ENCODE results near the gene MYH10.

Gene MYH10

DNA sequence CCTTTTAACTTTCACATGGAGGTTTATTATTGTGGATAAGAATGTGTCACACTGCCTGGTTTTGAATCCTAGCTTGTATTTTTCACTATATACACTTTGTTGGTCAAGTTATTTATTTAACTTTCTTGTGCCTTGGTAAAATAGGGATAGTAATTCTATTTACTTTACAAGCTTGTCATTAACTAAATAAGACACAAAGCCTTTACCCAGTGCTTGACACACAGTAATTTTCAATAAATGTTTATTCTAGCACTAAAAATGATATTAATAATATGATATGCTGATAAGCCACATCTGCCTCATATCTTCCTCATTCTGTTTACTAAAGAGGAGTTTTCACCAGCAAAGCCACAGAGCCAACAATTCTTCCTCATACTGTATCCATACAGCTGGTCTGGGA is 27.8 kb downstream of the MYH10 start:
- no peak for DNase-seq

DNA sequence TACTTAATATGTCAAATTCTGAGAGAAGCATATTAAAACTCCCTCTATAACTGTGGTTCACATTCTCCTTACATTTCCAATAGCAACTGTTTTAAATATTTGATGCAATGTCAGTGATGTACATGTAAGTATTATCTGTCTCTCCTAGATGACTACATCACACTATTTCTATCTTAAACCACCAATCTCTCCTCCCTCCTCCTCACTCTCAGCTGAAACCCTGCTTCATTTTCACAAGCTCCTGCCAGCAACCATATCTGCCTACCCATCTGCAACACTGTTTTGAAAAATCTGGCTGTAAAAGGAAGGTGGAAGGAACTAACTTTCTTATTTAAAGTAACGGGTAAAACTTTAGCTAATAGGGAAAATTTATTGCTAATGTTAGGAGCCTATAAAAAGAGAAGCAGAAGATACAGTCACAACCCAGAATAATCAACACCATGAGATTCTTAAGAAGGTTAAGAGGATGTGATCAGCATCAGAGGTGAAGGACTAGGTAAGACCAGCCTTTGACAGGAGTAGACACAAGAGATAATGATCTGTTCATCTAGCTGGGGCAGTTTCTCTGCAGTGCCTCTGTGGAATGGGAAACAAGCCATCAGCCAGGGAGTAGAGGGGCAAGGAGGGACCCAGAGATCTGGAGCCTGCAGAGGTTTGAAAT is 31.0 kb downstream of the MYH10 start:
- DNase-seq: no peak

DNA sequence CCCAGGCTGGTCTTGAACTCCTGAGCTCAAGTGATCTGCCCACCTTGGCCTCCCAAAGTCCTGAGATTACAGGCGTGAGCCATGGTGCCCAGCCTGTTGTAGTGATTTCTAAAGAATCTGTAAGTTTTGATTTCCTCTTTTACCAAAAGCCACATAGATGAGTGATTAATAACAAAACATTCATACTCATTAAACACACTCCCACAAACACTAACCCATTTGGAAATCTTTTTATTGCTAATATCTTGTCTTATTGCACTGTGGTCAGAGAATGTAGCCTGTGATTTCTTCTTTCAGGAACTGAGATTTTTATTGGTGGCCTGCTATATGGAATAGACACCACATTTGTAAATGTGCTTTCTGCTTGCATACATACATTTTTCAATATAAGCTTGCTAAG is 31.6 kb downstream of the MYH10 start:
- no peak for DNase-seq

DNA sequence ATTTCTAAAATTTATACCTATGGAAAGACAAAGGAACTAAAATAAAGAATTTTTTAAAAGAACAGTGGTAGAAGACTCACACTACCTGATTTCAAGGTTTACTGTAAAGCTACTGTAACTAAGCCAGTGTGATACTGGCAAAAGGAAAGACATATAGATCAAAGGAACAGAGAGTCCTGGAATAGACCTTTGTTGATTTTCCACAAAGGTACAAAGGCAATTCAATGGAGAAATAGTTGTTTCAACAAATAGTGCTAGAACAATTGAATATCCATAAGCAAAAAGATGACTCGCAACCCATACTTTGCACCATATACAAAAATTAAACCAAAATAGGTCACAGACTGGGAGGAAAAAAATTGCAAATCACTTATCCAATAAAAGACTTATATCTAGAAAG is 36.7 kb downstream of the MYH10 start:
- no peak for DNase-seq

DNA sequence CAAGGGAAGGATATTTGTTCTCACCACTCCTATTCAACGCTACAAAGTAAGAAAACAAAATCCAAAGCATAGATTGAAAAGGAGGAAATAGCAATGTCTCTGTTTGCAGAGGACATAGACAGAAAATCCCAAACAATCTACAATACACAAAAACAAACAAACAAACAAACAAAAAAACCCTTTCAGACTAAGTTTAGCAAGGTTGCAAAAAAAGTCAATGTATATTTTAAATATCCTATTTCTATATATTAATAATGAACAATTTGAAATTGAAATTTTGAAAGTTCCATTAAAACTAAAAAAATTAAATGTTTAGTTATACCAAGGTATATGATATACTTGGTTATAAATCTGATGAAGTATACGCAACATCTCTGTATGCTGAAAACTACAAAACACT is 37.2 kb downstream of the MYH10 start:
- DNase-seq: no peak

DNA sequence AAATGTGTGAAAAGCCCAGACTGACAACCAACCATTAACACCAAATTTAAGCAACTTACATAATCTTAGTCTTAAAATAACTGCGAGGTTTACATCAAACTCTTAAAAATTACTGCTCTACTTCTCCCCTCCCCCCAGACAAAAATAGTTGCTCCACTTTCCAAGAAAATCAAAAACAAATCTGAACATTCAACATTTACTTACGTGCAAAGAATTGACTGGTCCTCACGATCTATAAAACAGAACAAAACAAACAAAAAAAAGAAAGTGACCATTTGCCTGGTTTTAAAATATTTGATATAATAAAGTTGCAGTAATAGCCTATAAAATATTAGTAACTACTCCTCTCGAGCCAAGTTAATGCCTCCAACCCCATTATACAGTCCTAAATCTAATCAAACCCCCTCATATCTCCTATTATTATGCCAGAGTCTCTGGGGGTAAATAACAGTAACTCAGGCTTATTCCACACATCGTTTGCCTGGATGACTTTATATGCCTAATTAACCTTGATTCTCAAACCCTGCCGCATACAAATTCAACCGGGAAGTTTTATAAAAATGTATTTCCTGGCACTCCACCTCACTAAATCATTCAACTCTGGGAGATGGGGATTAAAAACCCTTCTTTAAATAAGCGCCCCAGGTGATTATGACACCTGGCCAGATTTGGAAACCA is 41.5 kb downstream of the MYH10 start:
- no peak for DNase-seq

DNA sequence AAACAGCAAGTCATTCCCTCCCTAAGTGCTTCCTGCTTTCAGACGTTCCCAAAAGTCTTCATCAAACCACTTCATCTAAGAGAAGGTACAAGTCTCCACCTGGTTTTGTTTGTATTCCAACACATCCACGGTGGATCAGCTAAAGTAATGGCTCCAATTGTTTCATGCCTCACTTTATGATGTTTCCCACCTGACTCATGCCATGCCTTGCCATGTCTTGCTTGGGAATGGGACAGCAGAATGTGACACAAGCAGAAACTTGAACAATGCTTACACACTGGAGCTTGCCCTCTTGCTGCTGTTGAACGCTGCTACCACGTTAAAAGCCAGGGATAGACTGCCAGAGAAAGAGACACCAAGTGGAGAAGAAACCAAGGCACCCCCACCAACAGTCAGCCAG is 43.8 kb downstream of the MYH10 start:
- no peak for DNase-seq

DNA sequence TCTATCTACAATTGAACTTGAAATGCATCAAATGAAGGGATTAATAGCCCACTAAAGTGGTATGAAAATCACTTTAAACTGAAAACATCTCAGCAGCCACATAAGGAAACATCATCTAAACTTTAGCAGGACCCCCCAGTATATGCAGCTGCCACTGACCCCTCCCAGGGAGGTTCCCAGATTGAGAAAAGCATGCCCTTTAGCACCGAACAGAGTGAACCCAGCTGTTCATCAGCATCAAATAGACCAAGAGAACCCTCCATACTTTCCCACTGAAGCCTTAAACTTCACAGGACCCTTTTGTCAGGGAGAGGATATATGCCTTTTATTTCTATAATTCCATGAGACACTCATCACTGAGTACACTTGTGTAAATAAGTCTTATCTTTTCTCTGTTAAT is 44.6 kb downstream of the MYH10 start:
- DNase-seq: no peak

DNA sequence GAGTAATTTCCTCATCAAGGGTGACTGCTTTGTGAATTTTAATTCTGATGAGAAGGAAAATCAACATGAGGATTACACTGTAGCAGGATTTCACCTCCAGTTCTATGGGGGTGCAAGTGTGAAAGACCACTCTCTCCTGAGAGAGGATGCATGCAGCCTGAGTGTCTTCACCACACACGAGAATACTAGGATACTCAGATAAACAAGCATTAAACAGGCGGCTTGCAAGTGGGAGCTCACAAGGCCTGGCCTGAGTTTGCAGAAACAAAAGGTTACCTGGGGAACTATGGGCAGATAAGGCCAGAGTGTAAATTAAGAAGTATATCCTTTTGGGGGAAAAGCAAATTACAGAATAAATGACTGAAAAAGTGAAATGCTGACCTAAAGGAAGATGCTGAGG is 46.6 kb downstream of the MYH10 start:
- DNase-seq: no peak

DNA sequence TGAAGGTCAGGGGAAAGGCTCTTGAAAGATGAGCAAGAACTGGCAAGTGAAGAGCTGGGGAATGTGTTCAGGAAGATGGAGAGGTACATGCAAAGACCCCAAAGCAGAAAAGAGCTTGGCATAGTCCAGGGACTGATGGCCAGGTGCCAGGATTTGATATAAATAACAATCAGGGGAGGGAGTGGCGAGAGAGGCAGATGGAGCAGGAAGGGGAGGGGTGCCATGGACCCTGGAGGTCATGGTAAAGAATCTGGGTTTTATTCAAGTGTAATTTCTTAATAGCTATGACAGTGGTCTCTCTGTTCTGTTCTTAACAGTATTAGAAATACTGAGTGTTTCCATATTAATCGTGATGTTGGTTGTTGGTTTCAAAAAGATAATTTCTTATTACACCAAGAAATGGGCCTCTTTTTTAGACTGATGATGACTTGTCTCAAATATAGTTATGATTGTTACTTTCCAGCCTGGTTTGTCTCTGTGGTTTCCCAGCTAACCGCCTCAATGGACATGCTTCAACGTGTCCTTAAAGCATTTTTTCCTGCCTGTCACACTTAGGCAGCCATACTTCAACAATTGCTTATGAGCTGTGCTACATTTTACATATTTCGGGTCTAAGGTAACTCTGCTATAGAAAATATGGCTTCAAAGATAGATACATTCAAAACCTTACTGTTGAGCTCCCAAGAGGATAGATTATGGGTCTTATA is 49.4 kb downstream of the MYH10 start:
- DNase-seq: no peak

DNA sequence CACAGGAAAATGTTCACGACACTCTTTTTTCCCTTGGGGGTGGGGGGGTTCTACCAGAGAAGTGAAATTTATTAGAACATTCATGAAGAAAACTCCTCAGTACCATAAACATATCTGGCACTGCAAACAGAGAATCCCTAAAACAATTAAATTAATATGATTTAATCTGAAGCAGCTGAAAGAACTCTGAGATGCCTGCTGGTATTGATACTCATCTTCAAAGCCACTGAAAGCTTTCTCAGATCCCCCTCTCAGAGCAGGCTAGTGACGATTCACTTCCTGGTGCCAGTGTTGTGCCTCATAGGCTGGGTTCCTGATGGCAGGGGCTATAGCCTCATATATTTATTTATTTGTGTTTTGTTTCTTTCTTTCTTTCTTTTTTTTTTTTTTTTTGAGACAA is 52.7 kb downstream of the MYH10 start:
- DNase-seq: no peak

DNA sequence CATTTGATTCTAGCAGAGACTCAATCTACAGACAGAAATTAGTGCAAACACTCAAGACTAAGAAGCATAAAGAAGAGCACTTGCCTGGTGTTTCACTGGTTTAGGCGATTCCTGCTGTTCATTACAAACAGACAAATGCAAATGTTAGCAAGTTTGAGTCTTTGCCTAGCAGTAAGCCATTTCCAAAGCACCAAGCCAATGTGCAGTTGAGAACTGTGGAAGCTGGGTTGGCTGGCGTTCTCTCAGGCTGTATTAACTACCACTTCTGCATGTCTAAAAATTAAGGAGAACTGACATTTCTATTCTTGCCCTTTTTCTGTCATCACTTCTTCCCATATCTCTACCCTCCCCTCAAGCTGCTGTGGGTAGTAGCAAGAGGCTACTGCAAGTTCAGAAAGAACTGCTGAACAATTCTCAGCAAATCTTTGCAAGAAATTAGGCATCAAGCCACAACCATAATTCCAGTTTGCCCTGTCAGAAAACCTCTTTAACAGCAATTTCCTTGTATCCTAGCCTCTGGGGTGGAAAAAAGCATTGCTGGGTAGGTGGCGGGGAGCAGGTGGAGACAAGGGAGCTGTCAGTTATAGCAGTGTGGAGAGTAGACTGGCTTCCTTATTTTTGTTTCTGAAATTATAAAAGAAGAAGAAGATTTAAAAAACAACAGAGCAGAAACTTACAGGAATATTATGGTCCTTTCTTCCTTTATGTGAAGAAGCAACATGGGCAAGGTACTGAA is 53.8 kb downstream of the MYH10 start:
- no peak for DNase-seq

DNA sequence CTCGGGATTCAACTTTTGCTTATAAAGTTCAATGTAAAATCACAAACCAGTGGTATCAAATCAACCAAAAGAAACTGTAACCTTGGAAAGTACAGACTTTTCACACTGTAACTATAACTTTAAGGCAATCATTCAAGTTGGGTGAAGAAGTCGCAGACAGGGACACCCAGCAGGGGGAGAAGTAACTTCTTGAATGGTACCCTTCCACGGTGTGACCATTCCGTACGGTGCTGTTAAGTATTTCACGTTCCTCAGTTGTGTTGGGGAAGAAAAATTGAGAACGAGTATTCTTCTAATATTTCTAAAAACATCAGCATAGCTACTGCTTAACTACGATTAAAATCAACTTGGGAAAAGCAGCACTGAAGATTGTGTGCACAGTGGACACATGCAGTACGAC is 55.8 kb downstream of the MYH10 start:
- no peak for DNase-seq

DNA sequence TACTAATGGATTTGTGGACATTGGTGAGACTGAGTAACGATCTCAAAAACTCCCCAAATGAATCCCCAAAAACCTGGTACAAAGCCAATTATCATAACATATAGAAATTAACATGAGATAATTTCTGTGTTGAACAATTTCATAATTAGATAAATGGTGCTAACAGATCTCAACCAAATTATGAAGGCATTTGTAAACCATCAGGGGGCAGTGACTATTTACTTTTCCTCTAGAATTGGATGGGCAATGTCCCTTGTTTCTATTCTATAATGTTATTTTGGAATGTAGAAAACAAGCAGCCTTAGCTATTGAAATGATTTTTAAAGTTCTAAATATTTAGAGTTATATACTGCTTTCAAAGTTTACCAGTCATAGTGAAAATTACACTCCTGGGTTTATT is 57.8 kb downstream of the MYH10 start:
- DNase-seq: no peak

DNA sequence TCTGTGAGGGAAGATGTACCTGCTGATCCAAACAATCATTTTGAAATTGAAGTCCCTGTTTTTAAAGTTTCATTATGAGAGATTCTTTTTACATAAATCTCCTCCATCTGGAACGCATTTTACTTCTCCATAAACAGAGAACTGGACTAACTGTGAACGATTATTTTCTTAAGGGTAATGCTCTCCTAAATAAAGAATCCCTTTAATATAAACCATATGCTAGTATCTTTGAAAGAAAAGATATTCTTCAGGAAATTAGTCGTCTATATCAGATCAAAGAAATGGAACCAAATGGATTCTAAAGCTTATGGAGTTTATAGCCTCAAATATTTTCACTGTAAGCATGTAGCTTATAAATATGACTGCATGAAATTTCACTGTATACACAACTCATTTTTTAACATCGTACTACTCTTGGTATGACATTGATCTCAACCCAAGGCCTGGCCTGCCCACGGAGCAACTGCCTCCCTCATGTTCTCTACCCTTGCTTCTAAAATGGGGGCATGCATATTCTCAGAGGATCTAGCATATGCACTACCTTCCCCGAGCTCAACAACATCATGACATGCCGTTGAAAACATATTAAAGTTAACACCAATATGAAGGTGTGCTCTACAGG is 66.4 kb downstream of the MYH10 start:
- no peak for DNase-seq

DNA sequence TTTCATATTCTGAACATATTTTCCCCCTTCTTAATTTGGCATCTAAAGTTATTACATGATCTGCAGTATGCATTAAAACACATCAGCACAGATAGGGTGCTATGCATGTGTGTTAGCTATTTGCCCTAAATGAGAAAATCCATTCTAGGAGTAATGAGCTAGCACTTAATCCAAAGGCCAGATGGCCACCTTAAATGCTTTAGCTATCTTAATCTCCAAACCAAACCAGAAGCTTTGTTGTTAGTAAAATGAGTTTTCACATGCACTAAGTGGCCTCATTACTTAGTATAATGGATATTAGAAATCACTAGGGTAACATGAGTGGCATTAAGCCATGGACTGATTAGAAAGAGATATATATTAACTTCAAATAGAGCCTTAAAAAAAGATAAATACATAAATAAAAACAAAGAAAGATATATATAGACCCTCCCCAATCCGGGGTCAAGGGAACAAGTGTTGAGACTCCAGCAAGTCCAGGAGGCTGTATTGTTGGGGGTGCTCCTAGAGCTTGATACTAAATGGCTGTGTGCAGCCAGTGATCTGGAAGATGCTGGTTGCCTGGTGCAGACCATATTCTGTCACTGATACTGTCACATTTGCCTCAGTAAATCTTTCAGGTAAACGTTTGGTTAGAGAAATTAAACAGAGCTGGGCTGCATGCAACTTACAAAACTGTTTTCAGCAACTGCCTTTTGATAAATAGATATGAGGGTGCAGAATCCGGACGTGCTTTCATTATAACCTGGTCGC is 67.3 kb downstream of the MYH10 start:
- DNase-seq: no peak

DNA sequence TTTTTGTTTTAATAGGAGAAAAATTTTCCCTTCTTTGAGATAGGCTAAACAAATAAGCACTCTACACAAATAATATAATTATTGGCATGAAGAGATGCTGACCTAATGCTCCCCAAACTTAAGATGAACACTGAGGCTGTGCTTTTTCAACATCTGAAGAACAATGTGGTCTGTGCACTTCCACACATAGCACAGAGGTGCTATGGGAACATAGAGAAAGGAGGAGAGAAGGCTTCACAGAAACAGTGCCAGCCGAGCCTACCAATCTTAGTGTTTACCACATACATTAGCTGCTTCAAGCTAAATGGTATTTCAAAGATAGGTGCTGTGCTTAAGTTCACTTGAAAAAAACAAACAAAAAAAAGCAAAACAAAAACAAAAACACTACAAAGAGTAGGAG is 72.4 kb downstream of the MYH10 start:
- no peak for DNase-seq

DNA sequence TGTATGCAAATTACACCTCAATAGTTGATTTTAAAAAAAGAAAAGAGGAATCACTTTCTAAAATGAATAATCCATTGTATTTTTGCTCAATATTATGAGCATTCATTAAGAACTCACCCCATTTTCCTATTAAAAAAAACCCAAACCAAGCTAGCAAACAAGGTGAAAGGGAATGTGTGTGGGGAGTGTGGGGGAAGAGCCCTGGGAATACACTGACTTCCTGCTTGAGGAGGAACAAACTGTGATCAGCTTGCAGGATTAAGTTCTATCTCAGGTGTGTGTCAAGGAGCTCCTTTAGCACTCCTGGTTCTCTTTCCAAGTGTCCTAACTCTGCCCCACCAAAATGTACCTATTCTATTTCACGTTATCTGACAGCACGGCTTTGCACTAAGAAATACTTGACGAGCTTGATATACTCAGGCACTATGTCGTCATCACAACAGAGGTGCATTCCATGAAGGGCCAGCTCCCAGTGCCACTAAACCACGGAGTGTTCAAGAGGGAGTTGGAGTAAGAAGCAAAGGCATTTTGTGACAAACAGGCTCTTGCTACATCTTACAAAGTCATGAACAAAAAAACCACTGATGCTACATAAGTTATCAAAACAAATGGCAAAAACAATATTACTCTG is 73.2 kb downstream of the MYH10 start:
- DNase-seq: no peak

DNA sequence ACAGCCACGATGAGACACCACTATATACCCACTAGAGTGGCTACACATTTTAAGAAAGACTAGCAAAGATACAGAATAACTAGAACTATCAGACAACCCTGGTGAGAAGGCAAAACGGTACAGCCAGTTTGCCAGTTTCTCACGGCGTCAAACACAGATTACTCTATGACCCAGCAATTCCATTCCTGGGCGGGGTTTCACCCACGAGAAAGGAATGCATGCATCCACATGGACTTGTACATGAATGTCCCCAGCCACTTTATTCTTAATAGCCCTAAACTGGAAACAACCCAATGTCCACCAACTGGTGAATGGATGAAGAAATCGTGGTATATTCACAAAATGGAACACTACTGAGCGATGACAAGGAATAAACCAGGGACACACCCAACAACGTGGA is 74.5 kb downstream of the MYH10 start:
- DNase-seq: no peak

DNA sequence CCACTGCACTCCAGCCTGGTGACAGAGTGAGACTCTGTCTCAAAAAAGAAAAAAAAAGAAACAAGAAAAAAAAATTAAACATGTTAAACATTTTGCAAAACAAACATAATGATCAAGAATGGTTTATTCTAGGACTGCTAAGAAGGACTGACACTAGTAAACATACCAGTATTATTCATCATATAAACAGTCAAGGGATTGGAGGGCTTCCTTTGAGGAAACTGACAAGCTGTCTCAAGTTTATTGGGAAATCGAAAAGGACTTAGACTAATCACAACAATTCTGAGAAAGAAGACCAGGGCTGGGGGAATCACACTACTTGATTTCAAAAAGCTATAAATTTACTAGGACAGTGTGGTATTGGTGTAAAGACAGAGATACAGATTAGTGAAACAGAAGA is 75.5 kb downstream of the MYH10 start:
- no peak for DNase-seq

DNA sequence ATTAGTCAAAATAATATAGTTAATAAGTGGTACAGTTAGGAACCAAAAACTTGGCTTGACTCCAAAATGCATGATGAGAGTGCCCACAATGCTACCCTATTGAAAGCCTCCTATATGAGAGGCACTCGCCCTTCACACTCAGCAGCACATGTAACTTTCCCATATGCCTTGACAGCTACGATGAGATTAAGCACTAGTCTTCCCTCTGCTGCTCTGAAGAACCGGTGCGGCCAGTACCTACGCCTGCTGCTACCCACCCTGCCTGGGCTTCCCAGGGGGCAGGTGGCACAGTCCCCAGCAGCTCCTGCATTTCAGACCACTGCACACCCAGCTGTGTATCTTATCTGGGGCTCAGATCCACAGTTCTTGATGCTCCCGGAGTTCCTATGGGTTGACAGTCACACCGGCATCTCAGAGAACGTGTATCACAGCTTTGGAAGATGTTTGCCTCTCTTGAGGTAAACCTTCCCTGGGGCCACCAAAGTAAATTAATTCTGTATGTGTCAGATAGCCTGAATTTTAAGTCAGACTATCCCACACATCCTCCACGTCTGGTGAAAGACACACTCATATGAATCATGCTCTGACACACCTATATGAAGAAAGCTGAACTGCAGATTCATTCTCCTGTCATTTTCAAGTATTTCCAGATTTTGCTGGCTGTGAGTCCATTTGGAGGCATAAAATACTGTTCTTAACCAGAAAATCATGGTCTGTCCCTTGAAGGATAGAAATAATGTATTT is 77.8 kb downstream of the MYH10 start:
- no peak for DNase-seq

Measured in right hindlimb (tissue), 1 donor.